ENCODE results near the gene ZNF814. TPM values are rescaled to one million over a fixed set of nuclear protein-coding genes. Genes with fewer than 3 reads are reported as not detected.
"Not testable (repeated sequence)": the region's sequence is repeated elsewhere in the genome, so short reads cannot be mapped to it uniquely, and the experiment has no call there.

Gene ZNF814
- total and polyA plus RNA-seq, 7 experiments from 2014 or later = 12.7 to 56.9 (median 31.4) TPM

GRCh38 chr19:57810410-57811295, 78.2 kb downstream of the ZNF814 start:
- Mint-ChIP-seq H3K27ac (peak overlapping the region in 2 of 9 donors; percentile 26 to 48), H3K36me3 (peaks cover 17 to 51% (median 38%) of the 10 kb centered on the region in 5 donors), H3K4me1 (peaks cover 27 to 58% (median 46%) of the 10 kb centered on the region in 7 donors), H3K4me3 (peak overlapping the region in 1 of 10 donors; percentile 48), H3K9me3 (peaks cover 0 to 10% (median 0%) of the 10 kb centered on the region in 11 donors)
- H3K27me3 Mint-ChIP-seq; H3K27me3 ChIP-seq (ENCODE audit: control insufficient read depth in 2 of 2, insufficient read depth in 2 of 2, low read length in 2 of 2); H3K4me3 ChIP-seq (ENCODE audit: low read length); H3K27ac ChIP-seq (ENCODE audit: low read depth, low read length); POLR2A ChIA-PET; ATAC-seq; DNase-seq; H3K9me3 ChIP-seq (ENCODE audit: control insufficient read depth in 2 of 3, low read length in 3 of 3); CTCF ChIA-PET: not testable (repeated sequence)
- H3K36me3 ChIP-seq (ENCODE audit: control insufficient read depth in 2 of 3, insufficient read depth in 3 of 3, low read length in 3 of 3) = peaks cover 0 to 35% (median 0%) of the 10 kb centered on the region in 3 experiments
- peaks cover 10 to 29% of the 10 kb centered on the region in 2 donors for H3K4me1 ChIP-seq (ENCODE audit: control insufficient read depth in 2 of 2, insufficient read depth in 2 of 2, low read length in 2 of 2)
- intact Hi-C loops (cut with micrococcal nuclease) = loop anchor here (10.0 kb wide), 3 partner anchors 236 to 594 kb away; partner anchors contain the start of genes ZNF416 (in 1 of the 2), ZNF548 (in 1 of the 2) and ZNF584 (in 1 of the 2)

- H3K4me1 ChIP-seq (ENCODE audit: control insufficient read depth in 2 of 2, insufficient read depth in 2 of 2, low read length in 2 of 2) = peaks cover 0 to 19% of the 10 kb centered on the region in 2 donors
- peaks cover 0 to 29% (median 0%) of the 10 kb centered on the region in 3 experiments for H3K36me3 ChIP-seq (ENCODE audit: control insufficient read depth in 2 of 3, insufficient read depth in 3 of 3, low read length in 3 of 3)
- H3K36me3 Mint-ChIP-seq = peaks cover 17 to 58% (median 48%) of the 10 kb centered on the region in 5 donors
- no peaks in the 10 kb centered on the region for H3K9me3 ChIP-seq (ENCODE audit: control insufficient read depth in 2 of 3, low read length in 3 of 3)
- H3K4me3 ChIP-seq (ENCODE audit: low read length) = no peak overlapping the region
- no peaks in the 10 kb centered on the region for H3K27me3 ChIP-seq (ENCODE audit: control insufficient read depth in 2 of 2, insufficient read depth in 2 of 2, low read length in 2 of 2)
- H3K4me1 Mint-ChIP-seq = peaks cover 22 to 51% (median 35%) of the 10 kb centered on the region in 7 donors
- no peak for DNase-seq
- ATAC-seq = no peak
- intact Hi-C loops (cut with micrococcal nuclease) = no loop called here
- no peaks in the 10 kb centered on the region for H3K27me3 Mint-ChIP-seq
- H3K27ac Mint-ChIP-seq = peak overlapping the region in 1 of 9 donors; percentile 5
- no peak overlapping the region for H3K4me3 Mint-ChIP-seq
- CTCF ChIA-PET = no interaction called here
- no peak overlapping the region for H3K27ac ChIP-seq (ENCODE audit: low read depth, low read length)
- POLR2A ChIA-PET = no interaction called here
- H3K9me3 Mint-ChIP-seq = peaks cover 0 to 10% (median 0%) of the 10 kb centered on the region in 11 donors
Measured at GRCh38 chr19:57807541-57807940, 81.3 kb downstream of the ZNF814 start.

- Histone ChIP-seq H3K27me3 (ENCODE audit: control insufficient read depth in 2 of 2, insufficient read depth in 2 of 2, low read length in 2 of 2) (no peaks in the 10 kb centered on the region), H3K36me3 (ENCODE audit: control insufficient read depth in 2 of 3, insufficient read depth in 3 of 3, low read length in 3 of 3) (peaks cover 0 to 12% (median 0%) of the 10 kb centered on the region in 3 experiments), H3K27ac (ENCODE audit: low read depth, low read length) (peak overlapping the region; percentile 57), H3K4me3 (ENCODE audit: low read length) (peak overlapping the region; percentile 43), H3K9me3 (ENCODE audit: control insufficient read depth in 2 of 3, low read length in 3 of 3) (no peaks in the 10 kb centered on the region), H3K4me1 (ENCODE audit: control insufficient read depth in 2 of 2, insufficient read depth in 2 of 2, low read length in 2 of 2) (peaks cover 0 to 11% of the 10 kb centered on the region in 2 donors)
- ChIA-PET POLR2A (interaction anchor here (0.8 to 1.5 kb wide), 2 partner anchors 11 to 14 kb away, joined by 3 read pairs; no protein-coding TSS in a partner anchor), CTCF (no interaction called here)
- H3K27me3 Mint-ChIP-seq = no peaks in the 10 kb centered on the region
- H3K4me1 Mint-ChIP-seq = peaks cover 19 to 38% (median 34%) of the 10 kb centered on the region in 7 donors
- no peak for ATAC-seq
- H3K27ac Mint-ChIP-seq = peak overlapping the region in 8 of 9 donors; percentile 37 to 87 (median 76)
- peaks cover 10 to 54% (median 51%) of the 10 kb centered on the region in 5 donors for H3K36me3 Mint-ChIP-seq
- peaks cover 0 to 23% (median 0%) of the 10 kb centered on the region in 11 donors for H3K9me3 Mint-ChIP-seq
- intact Hi-C loops (cut with micrococcal nuclease) = no loop called here
- peak in 1 of 9 donors; percentile 6 for DNase-seq
- peak overlapping the region; percentile 56 to 90 (median 84) for H3K4me3 Mint-ChIP-seq
Measured at GRCh38 chr19:57803594-57804325, 85.1 kb downstream of the ZNF814 start.

- Mint-ChIP-seq H3K27ac (peak overlapping the region in 7 of 9 donors; percentile 37 to 87 (median 75)), H3K4me3 (peak overlapping the region; percentile 56 to 90 (median 84)), H3K36me3 (peaks cover 10 to 50% (median 46%) of the 10 kb centered on the region in 5 donors), H3K4me1 (peaks cover 19 to 38% (median 34%) of the 10 kb centered on the region in 7 donors), H3K27me3 (no peaks in the 10 kb centered on the region), H3K9me3 (peaks cover 0 to 23% (median 0%) of the 10 kb centered on the region in 11 donors)
- Histone ChIP-seq H3K9me3 (ENCODE audit: control insufficient read depth in 2 of 3, low read length in 3 of 3) (no peaks in the 10 kb centered on the region), H3K36me3 (ENCODE audit: control insufficient read depth in 2 of 3, insufficient read depth in 3 of 3, low read length in 3 of 3) (peaks cover 0 to 8% (median 0%) of the 10 kb centered on the region in 3 experiments), H3K4me1 (ENCODE audit: control insufficient read depth in 2 of 2, insufficient read depth in 2 of 2, low read length in 2 of 2) (peaks cover 0 to 11% of the 10 kb centered on the region in 2 donors), H3K27me3 (ENCODE audit: control insufficient read depth in 2 of 2, insufficient read depth in 2 of 2, low read length in 2 of 2) (no peaks in the 10 kb centered on the region), H3K27ac (ENCODE audit: low read depth, low read length) (peak overlapping the region; percentile 57), H3K4me3 (ENCODE audit: low read length) (peak overlapping the region; percentile 43)
- intact Hi-C loops (cut with micrococcal nuclease) = no loop called here
- POLR2A ChIA-PET = no interaction called here
- DNase-seq = no peak
- ATAC-seq = no peak
- CTCF ChIA-PET = no interaction called here
Measured at GRCh38 chr19:57803265-57803593, 85.6 kb downstream of the ZNF814 start.

GRCh38 chr19:57802269-57802668, 86.6 kb downstream of the ZNF814 start:
- no peaks in the 10 kb centered on the region for H3K27me3 ChIP-seq (ENCODE audit: control insufficient read depth in 2 of 2, insufficient read depth in 2 of 2, low read length in 2 of 2)
- CTCF ChIA-PET = no interaction called here
- no peaks in the 10 kb centered on the region for H3K36me3 ChIP-seq (ENCODE audit: control insufficient read depth in 2 of 3, insufficient read depth in 3 of 3, low read length in 3 of 3)
- no peaks in the 10 kb centered on the region for H3K9me3 ChIP-seq (ENCODE audit: control insufficient read depth in 2 of 3, low read length in 3 of 3)
- intact Hi-C loops (cut with micrococcal nuclease) = no loop called here
- Mint-ChIP-seq H3K4me3 (peak overlapping the region in 1 of 10 donors; percentile 0), H3K27me3 (no peaks in the 10 kb centered on the region), H3K9me3 (peaks cover 0 to 17% (median 0%) of the 10 kb centered on the region in 11 donors), H3K4me1 (peaks cover 19 to 35% (median 33%) of the 10 kb centered on the region in 7 donors), H3K36me3 (peaks cover 4 to 43% (median 39%) of the 10 kb centered on the region in 5 donors), H3K27ac (peak overlapping the region in 2 of 9 donors; percentile 2 to 34)
- ATAC-seq (no peak), DNase-seq (no peak)
- no peak overlapping the region for H3K27ac ChIP-seq (ENCODE audit: low read depth, low read length)
- peaks cover 0 to 11% of the 10 kb centered on the region in 2 donors for H3K4me1 ChIP-seq (ENCODE audit: control insufficient read depth in 2 of 2, insufficient read depth in 2 of 2, low read length in 2 of 2)
- H3K4me3 ChIP-seq (ENCODE audit: low read length) = no peak overlapping the region
- POLR2A ChIA-PET = interaction anchor here (0.9 to 1.1 kb wide), 2 partner anchors 12 to 34 kb away, joined by 3 read pairs; no protein-coding TSS in a partner anchor

GRCh38 chr19:57800696-57801095, 88.1 kb downstream of the ZNF814 start:
- ATAC-seq (no peak), DNase-seq (no peak)
- Histone ChIP-seq H3K27ac (ENCODE audit: low read depth, low read length) (no peak overlapping the region), H3K27me3 (ENCODE audit: control insufficient read depth in 2 of 2, insufficient read depth in 2 of 2, low read length in 2 of 2) (no peaks in the 10 kb centered on the region), H3K4me3 (ENCODE audit: low read length) (no peak overlapping the region), H3K4me1 (ENCODE audit: control insufficient read depth in 2 of 2, insufficient read depth in 2 of 2, low read length in 2 of 2) (peaks cover 0 to 11% of the 10 kb centered on the region in 2 donors), H3K36me3 (ENCODE audit: control insufficient read depth in 2 of 3, insufficient read depth in 3 of 3, low read length in 3 of 3) (peaks cover 0 to 5% (median 4%) of the 10 kb centered on the region in 3 experiments), H3K9me3 (ENCODE audit: control insufficient read depth in 2 of 3, low read length in 3 of 3) (no peaks in the 10 kb centered on the region)
- Mint-ChIP-seq H3K36me3 (peaks cover 7 to 52% (median 43%) of the 10 kb centered on the region in 5 donors), H3K4me1 (peaks cover 17 to 34% (median 28%) of the 10 kb centered on the region in 7 donors), H3K4me3 (no peak overlapping the region), H3K27me3 (no peaks in the 10 kb centered on the region), H3K9me3 (peaks cover 0 to 22% (median 1%) of the 10 kb centered on the region in 11 donors), H3K27ac (no peak overlapping the region)
- CTCF ChIA-PET = no interaction called here
- POLR2A ChIA-PET = no interaction called here
- intact Hi-C loops (cut with micrococcal nuclease) = no loop called here
